NCI-H2171 treated with DMSO at 0.1 percent for 48 hours (cell line): Measurements from ENCODE around the gene GP5.
A peak's percentile ranks its signal among the peaks of the same experiment; 100 is the strongest.

Source experiments
- DNase-seq: peaks from one replicate; lab custom pipeline; 2025; lab: John Stamatoyannopoulos, UW

The GP5 gene

DNA sequence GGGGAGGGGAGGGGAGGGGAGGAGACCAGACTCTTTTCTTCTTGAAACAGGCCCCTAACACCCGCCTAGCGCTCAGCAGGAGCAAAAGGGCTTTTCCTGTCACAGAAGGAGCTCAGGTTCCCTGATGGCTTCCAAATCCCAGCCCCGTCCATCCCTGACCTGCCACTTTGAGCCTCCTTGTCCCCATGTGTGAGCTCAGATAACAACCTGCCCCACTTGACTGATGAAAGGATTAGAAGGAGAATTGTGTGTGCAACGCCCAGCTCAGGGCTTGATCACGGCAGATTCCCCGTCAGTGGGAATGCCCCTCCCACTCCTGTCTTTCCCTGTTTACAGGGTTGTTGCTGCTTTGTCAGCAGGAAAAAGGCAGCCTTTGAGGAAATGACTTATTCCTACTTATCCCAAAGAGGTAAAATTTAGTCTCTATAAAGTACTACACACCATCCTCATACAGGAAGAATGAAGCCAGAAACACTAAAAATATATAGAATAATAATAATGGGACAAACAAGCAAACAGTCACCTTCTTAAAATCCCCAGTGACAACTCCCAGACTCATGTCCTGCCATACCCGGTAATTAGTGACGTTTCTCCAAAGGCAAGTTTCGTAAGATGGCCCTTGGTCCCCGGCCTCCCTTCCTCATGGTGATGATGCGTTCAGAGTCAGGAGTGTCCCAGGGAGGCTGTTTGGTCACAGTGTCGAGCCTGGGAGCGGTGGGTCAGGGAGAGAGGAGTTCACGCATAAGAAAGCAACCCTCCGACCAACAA lies 23.4 kb downstream of the GP5 start:
- peak; percentile 13 for DNase-seq

DNA sequence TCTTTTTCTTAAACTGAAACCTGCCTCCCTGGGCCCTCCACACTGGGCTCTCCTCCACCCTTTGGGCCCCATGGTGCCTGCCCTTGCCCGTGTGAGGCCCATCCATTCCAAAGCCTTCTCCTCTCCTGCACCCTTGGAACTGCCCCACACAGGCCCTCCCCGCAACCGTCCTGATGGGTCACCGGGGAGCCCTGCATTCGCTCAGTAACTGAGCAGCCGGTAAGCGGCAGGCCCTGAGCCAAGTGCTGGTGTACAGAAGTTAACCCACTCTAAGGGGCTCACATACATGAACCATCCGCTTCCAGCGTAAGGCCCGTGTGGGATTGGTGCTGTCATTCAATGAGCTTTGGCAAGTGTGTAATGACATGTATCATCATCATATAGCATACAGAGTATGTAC lies 24.1 kb downstream of the GP5 start:
- no peak for DNase-seq

DNA sequence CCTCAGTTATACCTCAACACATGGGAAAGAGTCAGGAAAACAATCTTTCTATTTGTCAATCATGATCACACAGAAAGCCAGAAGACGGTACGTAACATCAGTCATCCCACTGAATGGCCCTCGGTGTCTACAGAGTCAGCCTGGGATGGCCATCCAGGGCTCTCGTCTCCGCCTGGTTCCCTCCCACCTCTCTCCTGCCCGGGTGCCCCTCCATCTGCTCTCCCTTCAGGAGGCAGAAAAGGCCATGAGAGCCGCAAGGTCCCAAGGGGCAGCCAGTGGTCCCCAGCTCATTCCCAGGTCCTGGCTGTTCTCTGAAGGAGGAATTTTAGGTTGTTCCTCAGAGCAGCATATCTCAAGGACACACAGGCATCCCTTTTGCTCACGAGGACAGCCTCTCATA lies 25.2 kb downstream of the GP5 start:
- no peak for DNase-seq

DNA sequence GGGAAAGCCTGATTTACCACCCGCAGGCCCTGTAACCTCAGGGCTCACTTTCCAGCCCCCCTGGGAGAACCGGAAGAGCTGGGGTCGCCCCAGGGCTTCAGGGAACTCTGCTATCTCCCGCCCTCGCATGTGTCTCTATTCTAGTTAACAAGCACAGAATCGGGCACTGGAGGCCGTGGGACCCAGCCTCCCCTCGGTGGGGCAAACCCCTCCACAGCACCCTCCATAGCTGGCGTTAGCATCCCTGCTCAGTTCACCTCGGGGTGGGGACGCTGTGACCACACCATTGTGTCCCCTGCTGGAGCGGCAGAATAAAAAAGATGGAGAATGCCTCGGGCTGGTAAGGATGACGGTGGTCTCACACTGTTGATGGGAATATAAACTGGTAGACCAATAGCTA lies 26.0 kb downstream of the GP5 start:
- no peak for DNase-seq

DNA sequence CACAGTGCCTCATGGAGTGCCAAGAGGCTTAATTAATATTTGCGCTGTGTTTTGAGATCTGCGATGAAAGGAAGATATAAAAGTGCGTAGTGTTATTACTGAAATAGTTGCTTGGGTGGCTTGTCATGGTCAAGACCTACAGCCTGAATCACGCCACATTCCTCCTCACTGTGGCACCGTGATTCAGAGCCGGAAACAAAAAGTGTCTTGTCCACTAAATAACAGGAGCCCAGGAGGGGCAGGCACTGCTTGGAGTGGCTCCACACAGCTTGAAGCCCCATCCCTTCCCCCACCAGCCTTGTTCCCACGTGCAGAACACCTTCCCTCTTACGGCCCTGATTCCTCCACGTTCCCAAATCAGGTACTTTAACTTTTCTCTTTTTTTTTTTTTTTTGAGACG lies 28.3 kb downstream of the GP5 start:
- DNase-seq: no peak

DNA sequence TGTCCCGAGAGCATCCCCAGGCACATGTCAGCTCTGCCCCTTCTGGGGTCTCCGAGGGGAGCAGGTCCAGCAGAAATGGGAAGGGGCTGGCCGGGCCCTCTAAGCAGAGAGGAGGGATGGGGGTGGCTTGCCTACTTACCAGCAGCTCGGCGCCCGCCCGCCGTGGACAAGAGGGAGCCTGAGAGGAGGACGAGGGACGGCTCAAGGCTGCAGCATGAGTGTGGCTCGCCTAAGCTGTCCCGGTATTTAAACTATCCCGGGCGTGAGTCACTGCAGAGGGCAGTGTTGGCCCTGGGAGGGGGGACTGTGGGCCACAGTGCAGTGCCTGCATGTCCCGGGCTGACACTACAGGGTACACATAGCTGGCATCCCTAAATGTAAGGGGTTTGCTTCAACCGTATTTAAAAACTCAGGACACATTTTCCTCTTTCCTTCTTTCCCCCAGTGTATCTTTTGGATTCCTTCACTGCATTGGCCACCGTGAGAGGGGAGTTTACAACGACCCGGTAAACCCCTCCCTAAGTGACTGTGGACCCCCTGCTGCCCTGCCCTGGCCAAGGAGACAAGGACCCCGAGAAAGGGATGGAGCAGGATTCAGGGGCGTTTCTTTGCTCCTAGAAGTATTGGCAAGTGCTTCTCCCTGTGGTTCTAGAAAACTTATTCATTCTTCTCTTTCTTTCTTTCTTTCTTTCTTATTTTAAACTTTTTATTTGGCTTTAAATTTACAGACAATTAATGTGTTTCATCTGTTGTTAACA lies 29.4 kb downstream of the GP5 start, which contains the start of gene LRRC15:
LRRC15 (minus strand) TSS at position 222 of the 758 bp plus-strand sequence. CDS start 8,700 bp downstream, outside the sequence.
- no peak for DNase-seq

DNA sequence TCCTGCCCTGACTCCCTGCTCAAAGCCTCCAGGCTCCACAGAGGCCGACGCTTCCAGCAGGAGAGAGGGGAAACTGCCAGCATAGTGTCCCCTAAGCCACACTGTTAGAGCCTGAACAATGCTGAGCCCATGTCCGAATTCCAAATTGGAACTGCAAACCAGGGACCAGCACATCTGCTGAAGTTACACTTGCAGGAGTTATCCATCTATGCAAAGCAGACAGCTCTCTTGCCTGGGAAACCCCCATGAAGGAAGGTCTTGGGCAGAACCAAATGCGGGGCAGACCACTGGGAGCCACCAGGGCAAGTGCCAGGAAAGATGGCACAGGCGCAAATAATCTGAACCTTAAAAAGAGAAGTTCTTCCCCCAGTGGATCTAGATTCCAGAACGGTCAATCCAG lies 30.1 kb downstream of the GP5 start:
- DNase-seq: no peak

DNA sequence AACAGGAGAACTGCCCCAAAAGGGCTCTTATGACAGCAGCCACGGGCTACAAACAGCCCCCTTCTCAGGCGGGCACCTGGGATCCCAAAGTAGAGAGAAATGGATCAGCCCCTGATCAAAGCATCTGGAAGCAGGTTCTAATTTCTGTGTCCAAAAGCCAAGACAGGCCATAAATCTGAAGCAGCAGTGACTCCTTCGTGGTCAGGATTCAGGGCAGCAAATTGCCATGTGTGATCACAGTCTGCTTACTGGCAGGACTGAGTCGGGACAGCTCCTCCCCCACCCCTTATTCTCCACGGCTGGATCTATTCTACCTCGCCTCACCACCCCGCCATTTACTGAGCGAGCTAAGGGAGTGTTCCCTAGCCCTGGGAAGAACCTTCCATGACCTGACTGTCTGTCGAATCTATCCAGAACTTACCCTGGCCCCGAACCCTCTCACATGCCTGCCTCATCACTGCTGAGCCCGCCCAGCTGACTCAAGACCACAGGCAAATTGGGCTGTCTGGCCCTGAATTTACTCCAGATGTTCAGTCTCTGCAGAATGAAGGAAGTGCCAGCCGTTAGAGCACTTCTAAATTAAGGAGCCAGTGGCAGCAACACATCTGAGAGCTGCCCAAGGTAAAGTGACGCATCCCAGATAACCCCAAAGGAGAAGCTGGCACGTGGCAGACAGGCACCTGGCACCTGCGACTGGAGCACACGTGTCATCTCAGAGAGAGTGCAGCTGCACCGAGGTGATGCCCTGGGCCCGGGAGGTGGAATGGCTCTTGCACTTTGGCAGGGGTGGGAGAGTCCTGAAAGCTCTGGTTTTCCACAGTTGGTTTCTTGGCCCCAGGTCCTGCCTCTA lies 30.8 kb downstream of the GP5 start:
- no peak for DNase-seq

DNA sequence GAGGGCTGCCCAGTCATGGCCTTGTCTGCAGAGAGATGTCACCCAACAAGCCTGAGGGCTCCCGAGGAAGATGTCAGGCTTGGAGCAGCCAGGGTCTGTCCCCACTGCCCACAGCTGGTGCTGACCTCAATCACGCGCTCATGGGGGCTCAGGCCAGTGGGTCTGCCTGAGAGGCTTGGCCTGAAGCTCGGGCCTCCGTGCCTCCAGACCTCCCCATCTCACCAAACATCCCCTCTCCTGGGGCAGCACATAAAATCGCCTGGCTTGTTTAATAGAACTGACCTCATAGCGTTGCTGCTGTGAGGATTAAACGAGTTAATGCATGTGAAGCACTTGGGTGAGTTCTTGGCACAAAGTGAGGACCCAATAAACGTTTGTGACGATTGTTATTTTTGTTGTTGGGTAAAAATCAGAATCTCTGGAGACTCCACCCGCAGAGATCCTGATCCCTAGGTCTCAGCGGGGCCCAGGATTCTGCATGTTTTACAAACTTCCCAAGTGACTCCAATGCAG lies 33.0 kb downstream of the GP5 start:
- no peak for DNase-seq

DNA sequence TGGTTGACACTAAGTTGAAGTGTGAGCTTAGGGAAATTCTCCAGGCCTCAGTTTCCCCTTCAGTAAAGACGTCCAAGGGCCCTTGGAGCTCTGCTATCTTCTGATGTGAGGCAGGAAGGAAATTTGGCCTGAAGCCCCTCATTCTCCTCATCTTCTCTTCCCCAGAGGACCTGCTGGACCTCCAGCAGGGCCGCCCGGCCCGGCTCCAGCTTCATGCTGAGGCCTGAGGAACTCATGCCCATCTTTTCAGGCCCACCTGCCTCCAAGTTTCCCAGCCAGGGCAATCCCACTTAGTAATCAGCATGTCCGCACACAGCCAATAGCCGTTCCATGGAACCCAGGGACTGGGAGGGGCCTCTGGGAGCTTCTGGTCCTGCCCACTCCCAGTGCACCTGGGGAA lies 33.5 kb downstream of the GP5 start:
- DNase-seq: no peak

DNA sequence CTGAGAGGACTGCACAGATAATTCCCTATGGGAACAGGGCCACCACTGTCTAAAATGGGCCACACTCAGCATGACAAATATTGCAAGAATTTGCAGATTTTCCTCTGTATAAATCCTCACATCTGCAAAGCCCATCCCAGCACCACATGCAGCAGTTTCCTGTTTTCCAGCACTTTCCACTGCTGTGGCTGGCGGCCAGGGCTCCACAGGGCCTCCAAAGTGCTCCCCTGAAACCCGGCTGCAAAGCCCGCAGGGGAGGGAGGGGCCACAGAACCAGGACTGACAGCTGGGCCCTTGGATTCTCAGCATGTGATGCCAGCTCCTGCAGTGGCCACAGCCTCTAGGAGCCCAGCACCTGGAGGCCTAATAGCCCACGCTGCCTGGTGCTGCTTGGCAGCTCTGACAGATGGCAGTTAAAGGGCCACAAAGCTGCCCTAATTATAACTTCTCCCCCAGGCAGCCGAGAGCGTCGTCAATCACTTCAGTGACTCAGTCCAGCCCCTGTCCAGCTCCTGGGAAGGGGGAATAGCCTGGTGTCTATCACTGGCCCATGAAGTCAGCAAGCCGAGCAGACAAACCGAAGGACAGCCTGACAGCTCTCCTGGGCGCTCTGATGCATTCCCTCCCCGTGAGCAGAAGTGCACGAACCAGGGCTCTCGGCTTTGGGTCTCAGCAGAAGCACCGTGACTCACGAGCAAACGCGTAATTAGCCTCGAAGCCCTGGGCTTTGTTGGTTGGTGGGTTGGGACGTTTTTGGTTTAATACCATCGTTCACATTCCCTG lies 34.2 kb downstream of the GP5 start:
- peak; percentile 56 for DNase-seq

DNA sequence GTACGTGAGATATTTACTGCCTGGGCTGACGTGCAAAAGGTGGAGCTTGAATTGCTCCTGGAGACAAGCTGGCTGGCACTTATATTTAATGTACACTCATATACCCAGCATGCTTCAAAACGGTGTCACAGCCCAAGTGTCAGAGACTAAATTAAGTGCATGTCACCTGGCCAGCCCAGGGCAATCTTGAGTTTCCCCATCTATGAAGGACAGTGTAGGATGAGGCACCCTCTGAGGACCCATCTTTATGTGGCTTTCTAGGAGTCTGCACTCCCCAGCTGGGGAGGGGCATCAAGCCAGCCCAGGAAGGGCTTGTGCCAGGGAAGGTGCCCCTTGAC lies 34.8 kb downstream of the GP5 start:
- no peak for DNase-seq

DNA sequence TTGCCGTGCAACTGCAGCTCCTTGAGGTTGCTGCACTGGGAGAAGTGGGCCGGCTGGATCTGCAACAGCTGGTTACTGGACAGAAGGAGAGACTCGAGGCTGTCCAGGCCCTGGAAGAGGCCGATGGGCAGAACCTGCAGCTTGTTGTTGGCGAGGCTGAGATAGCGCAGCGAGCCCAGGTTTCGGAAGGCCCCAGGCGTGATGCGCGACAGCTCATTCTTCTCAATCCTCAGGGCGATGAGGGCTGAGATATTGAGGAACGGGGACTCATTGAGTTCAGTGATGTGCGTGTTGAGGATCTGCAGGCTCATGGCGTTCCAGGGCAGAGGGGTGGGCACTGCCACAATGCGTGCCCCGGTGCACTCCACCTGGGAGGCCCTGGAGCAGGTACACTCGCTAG lies 38.5 kb downstream of the GP5 start:
- no peak for DNase-seq

DNA sequence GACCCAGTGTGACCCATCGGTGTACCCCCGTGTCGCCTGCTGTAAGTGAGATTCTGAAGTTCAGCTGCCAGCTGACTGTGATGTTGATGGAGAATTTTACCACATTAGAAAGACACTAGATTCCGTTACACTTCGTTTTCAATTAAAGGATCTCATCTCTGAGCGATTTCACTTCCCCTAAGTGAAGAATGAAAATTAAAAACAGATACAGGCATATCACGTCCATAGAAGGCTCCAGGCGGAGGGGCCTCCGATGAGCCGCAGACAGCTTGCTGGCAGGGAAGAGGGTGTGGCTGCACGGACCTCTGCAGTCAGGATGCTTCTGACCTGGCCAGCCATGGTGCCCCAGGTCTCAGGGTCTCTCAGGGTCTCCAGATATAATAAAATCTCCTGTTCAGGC lies 41.4 kb downstream of the GP5 start:
- DNase-seq: no peak

DNA sequence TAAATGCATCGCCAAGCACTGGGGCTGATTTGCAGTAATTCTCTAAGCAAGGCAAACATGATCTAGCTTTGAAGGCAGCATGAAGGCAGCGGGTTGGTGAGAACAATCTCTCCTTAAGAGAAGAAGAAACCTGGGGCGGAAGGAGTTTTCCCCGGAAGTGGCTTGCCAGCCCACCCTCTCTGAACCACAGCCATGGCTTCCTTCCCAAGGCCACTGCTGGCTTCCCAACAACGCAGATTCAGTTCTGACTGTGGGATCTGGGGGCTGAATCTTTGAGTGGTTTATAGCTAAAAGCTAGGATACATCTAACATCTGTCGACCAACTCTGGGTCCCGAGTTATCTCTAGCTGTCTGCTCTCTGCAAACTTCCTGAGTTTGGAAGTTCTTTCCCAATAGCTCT lies 43.7 kb downstream of the GP5 start:
- DNase-seq: no peak

DNA sequence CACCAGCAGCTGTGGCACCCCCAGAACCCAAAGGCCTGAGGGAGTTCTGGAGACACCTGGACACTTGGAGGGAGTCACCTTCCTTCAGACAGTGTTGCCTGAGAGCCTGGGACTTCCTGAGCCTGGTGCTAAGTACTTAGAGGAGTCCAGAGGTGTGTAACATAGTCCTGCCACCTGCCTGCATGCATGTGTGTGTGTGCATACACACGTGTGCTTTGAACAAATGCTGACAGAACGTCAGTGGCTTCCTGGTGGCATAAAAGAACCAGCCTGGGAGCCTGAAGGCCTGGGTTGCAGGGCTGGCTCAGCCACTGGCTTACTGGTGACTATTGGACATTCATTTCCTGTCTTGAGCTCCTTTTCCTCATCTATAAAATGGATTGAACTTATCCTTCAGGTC lies 44.8 kb downstream of the GP5 start:
- DNase-seq: no peak

DNA sequence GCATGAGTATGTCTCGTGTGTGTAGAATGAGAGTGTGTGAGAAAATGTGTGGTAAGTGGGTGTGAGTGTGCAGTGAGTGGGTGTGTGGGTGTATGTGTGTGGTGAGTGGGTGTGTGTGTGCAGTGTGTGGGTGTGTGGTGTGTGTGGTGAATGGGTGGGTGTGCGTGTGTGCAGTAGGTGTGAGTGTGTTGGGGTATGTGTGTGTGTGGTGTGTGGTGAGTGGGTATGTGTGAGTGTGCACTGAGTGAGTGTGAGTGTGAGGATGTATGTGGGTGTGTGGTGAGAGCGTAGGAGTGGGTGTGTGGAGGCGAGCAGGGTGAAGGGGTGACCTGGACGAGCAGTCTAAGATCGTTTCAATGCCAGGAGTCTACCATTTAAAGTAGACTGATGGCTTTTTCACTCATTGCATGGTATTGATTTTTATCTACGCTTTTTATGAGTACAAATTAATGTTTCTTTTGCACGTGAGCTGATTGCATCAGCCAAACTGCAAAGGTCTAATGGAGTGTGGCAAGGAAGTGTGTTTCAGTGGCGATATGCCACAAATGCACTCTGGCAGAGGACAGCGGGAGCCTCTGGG lies 46.3 kb downstream of the GP5 start:
- no peak for DNase-seq

DNA sequence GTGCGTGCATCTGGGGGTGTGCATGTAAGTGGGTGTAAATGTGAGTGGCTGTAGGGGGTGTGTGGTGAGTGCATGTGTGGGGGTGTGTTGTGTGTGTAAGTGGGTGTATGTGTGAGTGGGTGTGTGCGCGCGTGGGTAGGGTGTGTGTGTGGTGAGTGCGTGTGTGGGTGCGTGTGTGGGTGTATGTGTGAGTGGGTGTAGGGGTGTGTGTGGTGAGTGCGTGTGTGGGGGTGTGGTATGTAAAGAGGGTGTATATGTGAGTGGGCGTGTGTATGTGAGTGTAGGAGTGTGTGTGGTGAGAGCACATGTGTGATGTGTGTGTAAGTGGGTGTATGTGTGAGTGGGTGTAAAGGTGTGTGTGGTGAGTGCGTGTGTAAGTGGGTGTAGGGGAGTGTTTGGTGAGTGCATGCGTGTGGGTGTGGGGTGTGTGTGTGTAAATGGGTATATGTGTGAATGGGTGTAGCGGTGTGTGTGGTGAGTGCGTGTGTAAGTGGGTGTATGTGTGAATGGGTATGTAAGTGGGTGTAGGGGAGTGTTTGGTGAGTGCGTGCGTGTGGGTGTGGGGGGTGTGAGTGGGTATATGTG lies 47.0 kb downstream of the GP5 start:
- DNase-seq: no peak

DNA sequence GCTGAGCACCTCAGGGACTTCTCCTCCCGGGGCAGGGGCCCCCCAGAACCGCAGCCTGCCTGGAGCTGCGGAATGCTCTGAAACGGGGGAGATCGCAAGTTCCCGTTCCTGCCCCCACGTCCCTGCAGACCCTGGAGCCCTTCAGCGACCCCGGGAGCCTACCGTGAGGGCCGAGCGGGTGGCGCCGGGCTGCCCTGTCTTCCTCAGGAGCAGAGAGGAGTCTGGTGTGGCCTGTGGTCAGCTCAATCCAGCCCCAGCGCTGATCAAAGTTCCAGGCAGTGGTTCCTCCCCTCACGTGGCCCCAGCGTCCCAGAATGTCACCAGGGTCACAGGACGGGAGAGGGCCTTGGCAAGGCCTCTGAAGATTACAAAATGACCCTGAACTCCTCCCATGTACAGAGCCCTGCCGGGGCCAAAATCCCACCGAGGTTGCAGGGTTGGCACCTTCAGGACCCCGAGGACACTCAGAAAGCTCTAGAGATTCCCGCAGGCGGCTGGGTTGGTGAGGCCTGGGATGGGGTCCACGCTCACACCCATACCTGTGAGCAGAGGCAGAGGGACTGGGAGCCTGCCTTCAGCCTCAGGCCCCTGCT lies 47.9 kb downstream of the GP5 start, which contains the start of gene CPN2:
CPN2 (minus strand) TSS at position 249 of the 593 bp plus-strand sequence. CDS start 8,626 bp downstream, outside the sequence.
- DNase-seq: no peak

DNA sequence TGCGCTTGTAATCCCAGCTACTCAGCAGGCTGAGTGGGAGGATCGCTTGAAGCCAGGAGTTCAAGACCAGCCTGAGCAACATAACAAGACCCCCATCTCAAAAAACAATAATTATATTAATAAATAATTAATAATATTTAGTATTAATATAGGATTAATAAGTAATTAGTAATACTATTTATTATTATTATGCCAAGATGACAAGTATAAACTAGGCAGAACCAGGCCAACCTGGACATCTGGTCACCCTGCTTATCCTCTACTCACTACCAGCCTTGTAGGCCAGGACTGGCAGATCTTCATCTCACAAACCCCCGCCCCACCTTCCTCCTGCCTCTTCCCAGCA lies 48.4 kb downstream of the GP5 start:
- no peak for DNase-seq

DNA sequence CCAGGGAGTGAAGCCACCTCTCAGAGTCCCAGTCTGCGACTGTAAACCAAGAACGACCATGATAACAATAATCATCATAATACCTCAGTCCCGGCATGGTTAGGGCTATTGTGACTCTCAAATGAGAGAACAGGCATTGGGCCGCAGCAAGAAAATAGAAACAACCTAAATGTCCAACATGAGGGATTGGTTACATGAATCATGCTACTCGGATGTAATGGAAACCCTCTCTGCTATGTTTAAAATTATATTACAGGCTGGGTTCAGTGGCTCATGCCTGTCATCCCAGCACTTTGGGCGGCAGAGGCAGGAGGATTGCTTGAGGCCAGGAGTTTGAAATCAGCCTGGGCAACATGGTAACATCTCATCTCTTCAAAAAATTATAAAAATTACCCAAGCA lies 50.7 kb downstream of the GP5 start:
- no peak for DNase-seq
